GM12875 (cell line): Measurements from ENCODE around the gene KCNMA1.

Source experiments
- H3K4me3 ChIP-seq: one replicate; pipeline ENCODE4 v1.5.1; 2011; ENCODE audit warnings: low read depth, low read length, control low read depth
- TF ChIP-seq, protein P1 (sequence below): IDR thresholded peaks from 2 replicates; pipeline ENCODE4 v1.5.1; 2011; ENCODE audit warnings: low read depth, mild to moderate bottlenecking, control low read depth, inconsistent platforms, low read length, moderate library complexity, borderline replicate concordance; ENCODE audit not compliant: insufficient read depth

KCNMA1 gene

DNA sequence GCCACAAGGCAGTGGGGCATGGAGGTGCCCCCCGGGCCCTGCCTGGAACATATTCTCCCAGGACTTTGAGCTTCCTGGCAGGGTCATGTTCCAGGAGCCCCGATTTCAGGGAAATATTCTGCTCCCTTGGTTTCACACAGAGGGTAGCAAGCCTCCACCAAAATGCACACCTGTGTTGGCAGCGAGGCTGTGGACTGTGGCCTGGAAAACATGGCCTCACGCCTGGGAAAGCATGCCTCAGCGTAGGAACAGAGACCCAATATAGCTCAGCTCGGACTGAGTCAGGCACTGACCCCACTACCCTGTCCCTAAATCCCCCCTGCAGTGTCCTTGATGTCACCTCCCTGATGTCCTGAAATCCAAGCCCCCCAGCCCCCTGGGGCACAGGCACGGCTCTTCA, 92.0 kb downstream of the KCNMA1 start:
- TF ChIP-seq, protein P1, sequence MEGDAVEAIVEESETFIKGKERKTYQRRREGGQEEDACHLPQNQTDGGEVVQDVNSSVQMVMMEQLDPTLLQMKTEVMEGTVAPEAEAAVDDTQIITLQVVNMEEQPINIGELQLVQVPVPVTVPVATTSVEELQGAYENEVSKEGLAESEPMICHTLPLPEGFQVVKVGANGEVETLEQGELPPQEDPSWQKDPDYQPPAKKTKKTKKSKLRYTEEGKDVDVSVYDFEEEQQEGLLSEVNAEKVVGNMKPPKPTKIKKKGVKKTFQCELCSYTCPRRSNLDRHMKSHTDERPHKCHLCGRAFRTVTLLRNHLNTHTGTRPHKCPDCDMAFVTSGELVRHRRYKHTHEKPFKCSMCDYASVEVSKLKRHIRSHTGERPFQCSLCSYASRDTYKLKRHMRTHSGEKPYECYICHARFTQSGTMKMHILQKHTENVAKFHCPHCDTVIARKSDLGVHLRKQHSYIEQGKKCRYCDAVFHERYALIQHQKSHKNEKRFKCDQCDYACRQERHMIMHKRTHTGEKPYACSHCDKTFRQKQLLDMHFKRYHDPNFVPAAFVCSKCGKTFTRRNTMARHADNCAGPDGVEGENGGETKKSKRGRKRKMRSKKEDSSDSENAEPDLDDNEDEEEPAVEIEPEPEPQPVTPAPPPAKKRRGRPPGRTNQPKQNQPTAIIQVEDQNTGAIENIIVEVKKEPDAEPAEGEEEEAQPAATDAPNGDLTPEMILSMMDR = no peak
- no peak overlapping the region for H3K4me3 ChIP-seq

- TF ChIP-seq, protein P1 = no peak
- no peak overlapping the region for H3K4me3 ChIP-seq
These were observed 93.0 kb downstream of the KCNMA1 start for GRCh38 chr10:77544617-77545016.

DNA sequence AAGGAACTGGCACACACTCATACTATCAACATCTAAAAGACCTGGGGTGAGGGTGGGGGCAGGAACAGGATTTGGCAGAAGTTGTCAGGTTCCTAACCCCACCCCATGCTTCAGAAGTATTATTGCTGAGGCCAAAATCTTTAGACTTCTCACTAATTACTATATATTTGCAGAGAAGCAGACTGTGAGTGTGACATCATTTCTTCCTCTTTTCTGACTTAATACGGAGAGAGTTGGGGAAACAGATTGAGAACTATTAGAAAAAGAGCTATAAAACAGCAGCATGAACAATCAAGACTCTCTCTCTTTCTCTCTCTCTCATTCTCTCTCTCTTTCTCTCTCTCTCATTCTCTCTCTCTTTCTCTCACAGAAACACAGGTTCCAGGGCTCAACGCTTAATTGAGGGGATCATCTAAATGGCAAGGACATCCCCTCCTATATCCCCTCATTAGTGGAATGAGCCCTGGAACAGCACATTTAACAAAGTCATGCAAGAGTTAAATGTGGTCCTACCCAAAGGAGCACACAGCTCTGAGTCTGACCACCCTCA, 94.8 kb downstream of the KCNMA1 start:
- no peak overlapping the region for H3K4me3 ChIP-seq
- TF ChIP-seq, protein P1 = no peak

- H3K4me3 ChIP-seq = no peak overlapping the region
- TF ChIP-seq, protein P1 = no peak
These were observed 95.7 kb downstream of the KCNMA1 start for GRCh38 chr10:77541944-77542343.

- H3K4me3 ChIP-seq = no peak overlapping the region
- TF ChIP-seq, protein P1 = no peak
These were observed 96.4 kb downstream of the KCNMA1 start for GRCh38 chr10:77541247-77541646.

DNA sequence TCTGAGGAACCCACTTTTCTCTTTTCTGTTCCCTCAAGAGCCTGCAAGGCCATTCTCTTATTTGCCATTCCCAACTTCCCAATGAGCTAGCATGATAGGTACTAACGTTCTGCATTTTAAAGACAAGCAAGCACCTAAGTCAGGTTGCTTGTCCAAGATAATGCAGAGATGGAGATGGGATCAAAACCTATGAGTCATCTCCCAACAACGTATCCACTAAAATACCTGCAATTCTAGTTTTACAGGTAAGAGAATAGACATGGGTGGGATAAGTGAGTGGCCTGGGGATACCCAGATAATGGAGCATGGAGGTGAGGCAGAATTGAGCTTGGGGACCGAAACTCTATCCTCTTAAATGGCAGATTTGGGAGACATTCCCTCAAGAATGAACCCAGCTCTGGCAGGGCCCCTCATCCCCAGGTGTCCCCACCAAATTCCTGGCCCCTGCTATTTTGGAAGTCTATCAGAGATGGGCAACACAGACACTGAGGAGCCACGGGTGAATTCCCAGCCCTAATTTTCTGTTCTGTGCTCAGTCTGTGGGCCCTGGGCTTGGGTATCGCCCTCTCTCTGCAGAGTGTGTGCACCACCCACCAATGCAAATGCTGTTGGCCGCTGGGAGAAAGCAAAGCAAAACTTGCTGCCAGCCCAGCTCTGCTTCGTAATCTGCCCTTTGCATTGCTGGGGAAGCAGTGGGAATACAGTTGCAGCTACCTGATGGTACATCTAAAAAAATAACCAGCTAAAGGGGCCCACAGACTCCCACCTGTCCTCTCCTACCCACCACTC, 98.3 kb downstream of the KCNMA1 start:
- H3K4me3 ChIP-seq = no peak overlapping the region

More for the DNA sequence above, 98.3 kb downstream of the KCNMA1 start:
- TF ChIP-seq, protein P1 = no peak
